Pulmonary artery endothelial cell (primary cell): ENCODE results near the gene NLRP5. TPM values are rescaled to one million over a fixed set of nuclear protein-coding genes. Genes with fewer than 3 reads are reported as not detected.
"Not testable (repeated sequence)": the region's sequence is repeated elsewhere in the genome, so short reads cannot be mapped to it uniquely, and the experiment has no call there.

ENCODE experiments used
- DNase-seq: peaks from one replicate; pipeline ENCODE4 v3.0.0-alpha.2; 2011; ENCODE audit warnings: low read depth, low spot score
- total RNA-seq: library from RNA; depleted of rRNA; stranded (reverse); fragments of >200 nt; gene quantifications from 2 replicates; pipeline ENCODE4 v1.2.3, GENCODE V29; 2014

NLRP5 gene
- total RNA-seq, result not detected in 2 replicates

- DNase-seq, result no peak
Observed at GRCh38 chr19:55986487-55986886, at the start of gene NLRP5. NLRP5 (plus strand) TSS chr19:55986775.

GRCh38 chr19:55939206-55939605 lies 47.4 kb upstream of the NLRP5 start:
- DNase-seq, result no peak

GRCh38 chr19:55940306-55940705 lies 46.3 kb upstream of the NLRP5 start:
- no peak for DNase-seq

GRCh38 chr19:55947532-55947931 lies 39.0 kb upstream of the NLRP5 start, which contains the start of gene NLRP8:
NLRP8 (plus strand) TSS chr19:55947832.
- no peak for DNase-seq

GRCh38 chr19:55950566-55950965 lies 36.0 kb upstream of the NLRP5 start:
- not testable (repeated sequence) for DNase-seq

GRCh38 chr19:55956431-55956830 lies 30.1 kb upstream of the NLRP5 start:
- DNase-seq, result no peak

- DNase-seq, result no peak
Observed at GRCh38 chr19:55958356-55958755, 28.2 kb upstream of the NLRP5 start.

- no peak for DNase-seq
Observed at GRCh38 chr19:55959996-55960675, 26.4 kb upstream of the NLRP5 start.

GRCh38 chr19:55962186-55962585 lies 24.4 kb upstream of the NLRP5 start:
- DNase-seq, result no peak

- no peak for DNase-seq
Observed at GRCh38 chr19:55973982-55974381, 12.6 kb upstream of the NLRP5 start.

- DNase-seq, result no peak
Observed at GRCh38 chr19:55980415-55980814, 6.2 kb upstream of the NLRP5 start.

- no peak for DNase-seq
Observed at GRCh38 chr19:55985254-55985653, 1.3 kb upstream of the NLRP5 start.

- DNase-seq, result no peak
Observed at GRCh38 chr19:55990831-55991230, 4.3 kb downstream of the NLRP5 start.

GRCh38 chr19:55993492-55993891 lies 6.9 kb downstream of the NLRP5 start:
- DNase-seq, result no peak

GRCh38 chr19:56014765-56015164 lies 28.2 kb downstream of the NLRP5 start:
- DNase-seq, result no peak

- no peak for DNase-seq
Observed at GRCh38 chr19:56015756-56016155, 29.2 kb downstream of the NLRP5 start.

GRCh38 chr19:56019325-56019724 lies 32.8 kb downstream of the NLRP5 start:
- DNase-seq, result not testable (repeated sequence)

GRCh38 chr19:56020355-56020975 lies 33.9 kb downstream of the NLRP5 start:
- not testable (repeated sequence) for DNase-seq

- DNase-seq, result no peak
Observed at GRCh38 chr19:56026769-56027168, 40.2 kb downstream of the NLRP5 start.

- no peak for DNase-seq
Observed at GRCh38 chr19:56053596-56053995, 67.0 kb downstream of the NLRP5 start.

GRCh38 chr19:56066152-56067023 lies 79.8 kb downstream of the NLRP5 start:
- DNase-seq, result no peak

GRCh38 chr19:56069642-56070041 lies 83.1 kb downstream of the NLRP5 start:
- no peak for DNase-seq
